ENCODE results near the gene GLO1.

DNA sequence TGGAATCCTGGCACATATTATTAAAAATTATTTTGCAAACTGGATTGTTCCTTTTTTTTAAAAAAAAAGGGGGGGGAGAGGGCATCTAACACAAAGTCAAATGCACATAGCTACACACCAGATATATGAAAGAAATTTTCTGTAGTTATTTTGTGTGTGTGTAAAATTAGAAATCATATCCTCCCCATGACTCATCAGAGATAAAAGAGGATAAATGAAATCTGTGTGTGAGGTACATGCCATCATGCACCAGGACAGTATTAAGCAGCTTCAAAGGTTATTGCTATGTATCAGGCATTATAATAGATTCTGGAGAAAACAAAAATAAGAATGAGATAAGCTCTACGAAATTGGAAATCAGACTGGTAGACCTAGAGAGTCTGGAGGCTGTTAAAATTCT is 68.4 kb downstream of the GLO1 start:
- no peak for TF ChIP-seq POLR2A (IDR thresholded peaks at IDR 0.05)
- TF ChIP-seq, protein P1, sequence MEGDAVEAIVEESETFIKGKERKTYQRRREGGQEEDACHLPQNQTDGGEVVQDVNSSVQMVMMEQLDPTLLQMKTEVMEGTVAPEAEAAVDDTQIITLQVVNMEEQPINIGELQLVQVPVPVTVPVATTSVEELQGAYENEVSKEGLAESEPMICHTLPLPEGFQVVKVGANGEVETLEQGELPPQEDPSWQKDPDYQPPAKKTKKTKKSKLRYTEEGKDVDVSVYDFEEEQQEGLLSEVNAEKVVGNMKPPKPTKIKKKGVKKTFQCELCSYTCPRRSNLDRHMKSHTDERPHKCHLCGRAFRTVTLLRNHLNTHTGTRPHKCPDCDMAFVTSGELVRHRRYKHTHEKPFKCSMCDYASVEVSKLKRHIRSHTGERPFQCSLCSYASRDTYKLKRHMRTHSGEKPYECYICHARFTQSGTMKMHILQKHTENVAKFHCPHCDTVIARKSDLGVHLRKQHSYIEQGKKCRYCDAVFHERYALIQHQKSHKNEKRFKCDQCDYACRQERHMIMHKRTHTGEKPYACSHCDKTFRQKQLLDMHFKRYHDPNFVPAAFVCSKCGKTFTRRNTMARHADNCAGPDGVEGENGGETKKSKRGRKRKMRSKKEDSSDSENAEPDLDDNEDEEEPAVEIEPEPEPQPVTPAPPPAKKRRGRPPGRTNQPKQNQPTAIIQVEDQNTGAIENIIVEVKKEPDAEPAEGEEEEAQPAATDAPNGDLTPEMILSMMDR (IDR thresholded peaks at IDR 0.05) = no peak
